Astrocyte of the cerebellum (primary cell): ENCODE data around the gene EP400.

Source experiments
- DNase-seq: peaks from one replicate; pipeline ENCODE4 v3.0.0-alpha.2; 2011; ENCODE audit warnings: low read depth
- H3K4me3 ChIP-seq: 2 replicates; pipeline ENCODE4 v1.5.1; 2011; ENCODE audit warnings: mild to moderate bottlenecking, low read depth, low read length, moderate library complexity
- CTCF ChIP-seq: IDR thresholded peaks from 2 replicates; pipeline ENCODE4 v1.5.1; 2012; ENCODE audit warnings: low read length, low read depth, moderate library complexity, mild to moderate bottlenecking; ENCODE audit errors: missing control alignments
- in situ Hi-C: cut with HindIII; loops from 2 replicates; pipeline ENCODE4 v1.10.0; 2017; ENCODE audit warnings: low sequenced_read_pairs

The EP400 gene

GRCh38 chr12:132111654-132112304 lies 162.0 kb downstream of the EP400 start:
- no peak for TF ChIP-seq CTCF
- in situ Hi-C loops, result no loop called here
- H3K4me3 ChIP-seq, result no peak overlapping the region
- no peak for DNase-seq

GRCh38 chr12:132114667-132115066 lies 164.9 kb downstream of the EP400 start:
- in situ Hi-C loops, result no loop called here
- no peak for TF ChIP-seq CTCF
- no peak overlapping the region for H3K4me3 ChIP-seq
- DNase-seq, result no peak

- TF ChIP-seq CTCF, result no peak
- DNase-seq, result no peak
- no peak overlapping the region for H3K4me3 ChIP-seq
- in situ Hi-C loops, result no loop called here
Measured at GRCh38 chr12:132115500-132115899, 165.8 kb downstream of the EP400 start.

- TF ChIP-seq CTCF, result no peak
- no peak overlapping the region for H3K4me3 ChIP-seq
- in situ Hi-C loops, result no loop called here
- DNase-seq, result no peak
Measured at GRCh38 chr12:132116709-132117557, 167.2 kb downstream of the EP400 start.

GRCh38 chr12:132117558-132117875 lies 167.8 kb downstream of the EP400 start:
- TF ChIP-seq CTCF, result no peak
- no peak overlapping the region for H3K4me3 ChIP-seq
- DNase-seq, result no peak
- in situ Hi-C loops, result no loop called here

- H3K4me3 ChIP-seq, result no peak overlapping the region
- TF ChIP-seq CTCF, result no peak
- in situ Hi-C loops, result no loop called here
- DNase-seq, result no peak
Measured at GRCh38 chr12:132118876-132119275, 169.1 kb downstream of the EP400 start.
